HG02870 (cell line): Measurements from ENCODE around the gene ADGRG3.

ENCODE experiments used
- ATAC-seq: cut with Tn5 transposase; IDR thresholded peaks from one replicate; pipeline ENCODE4 v1.9.1; 2021; ENCODE audit warnings: mild to moderate bottlenecking, moderate library complexity; ENCODE audit not compliant: unreplicated experiment

The ADGRG3 gene, protein sequence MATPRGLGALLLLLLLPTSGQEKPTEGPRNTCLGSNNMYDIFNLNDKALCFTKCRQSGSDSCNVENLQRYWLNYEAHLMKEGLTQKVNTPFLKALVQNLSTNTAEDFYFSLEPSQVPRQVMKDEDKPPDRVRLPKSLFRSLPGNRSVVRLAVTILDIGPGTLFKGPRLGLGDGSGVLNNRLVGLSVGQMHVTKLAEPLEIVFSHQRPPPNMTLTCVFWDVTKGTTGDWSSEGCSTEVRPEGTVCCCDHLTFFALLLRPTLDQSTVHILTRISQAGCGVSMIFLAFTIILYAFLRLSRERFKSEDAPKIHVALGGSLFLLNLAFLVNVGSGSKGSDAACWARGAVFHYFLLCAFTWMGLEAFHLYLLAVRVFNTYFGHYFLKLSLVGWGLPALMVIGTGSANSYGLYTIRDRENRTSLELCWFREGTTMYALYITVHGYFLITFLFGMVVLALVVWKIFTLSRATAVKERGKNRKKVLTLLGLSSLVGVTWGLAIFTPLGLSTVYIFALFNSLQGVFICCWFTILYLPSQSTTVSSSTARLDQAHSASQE

DNA sequence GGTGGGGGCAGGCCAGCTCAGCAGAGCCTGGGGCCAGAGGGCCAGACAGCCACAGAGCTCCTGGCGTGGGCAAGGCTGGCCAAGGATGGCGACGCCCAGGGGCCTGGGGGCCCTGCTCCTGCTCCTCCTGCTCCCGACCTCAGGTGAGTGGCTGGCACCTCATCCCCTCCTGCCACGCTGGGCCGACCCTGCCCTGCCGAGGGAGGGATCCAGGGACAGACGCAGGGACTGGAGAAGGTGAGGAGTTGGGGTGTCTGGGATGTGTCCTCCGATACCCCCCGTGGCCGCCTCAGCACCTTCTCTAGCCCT is at the start of gene ADGRG3:
TSS of gene ADGRG3 (plus strand) at position 44 of the 309 bp plus-strand sequence. CDS start at position 86, 42 bp downstream.
- ATAC-seq, result no peak

DNA sequence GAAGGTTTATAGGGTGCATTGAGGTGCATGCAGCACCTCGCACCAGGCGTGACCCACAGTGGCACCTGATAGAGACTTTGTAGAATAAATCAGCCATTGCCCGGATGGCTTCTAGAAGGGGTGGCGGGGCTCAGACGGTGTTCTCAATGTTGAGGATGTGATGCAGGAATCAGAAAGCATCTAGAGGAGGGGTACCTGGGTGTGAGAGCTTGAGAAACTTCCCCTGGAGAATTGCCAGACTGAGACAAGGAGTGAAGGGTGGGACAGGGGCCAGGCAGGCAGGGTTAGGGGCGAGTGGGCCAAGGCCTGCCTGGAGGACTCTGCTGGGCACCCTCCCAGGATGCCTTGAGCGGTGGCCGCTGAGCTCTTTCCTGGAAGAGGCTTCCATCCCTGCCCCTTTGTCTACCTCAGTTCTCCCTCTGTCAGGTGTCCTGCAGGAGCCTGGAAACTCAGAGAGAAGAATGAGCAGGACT is 48.9 kb upstream of the ADGRG3 start:
- ATAC-seq, result no peak

DNA sequence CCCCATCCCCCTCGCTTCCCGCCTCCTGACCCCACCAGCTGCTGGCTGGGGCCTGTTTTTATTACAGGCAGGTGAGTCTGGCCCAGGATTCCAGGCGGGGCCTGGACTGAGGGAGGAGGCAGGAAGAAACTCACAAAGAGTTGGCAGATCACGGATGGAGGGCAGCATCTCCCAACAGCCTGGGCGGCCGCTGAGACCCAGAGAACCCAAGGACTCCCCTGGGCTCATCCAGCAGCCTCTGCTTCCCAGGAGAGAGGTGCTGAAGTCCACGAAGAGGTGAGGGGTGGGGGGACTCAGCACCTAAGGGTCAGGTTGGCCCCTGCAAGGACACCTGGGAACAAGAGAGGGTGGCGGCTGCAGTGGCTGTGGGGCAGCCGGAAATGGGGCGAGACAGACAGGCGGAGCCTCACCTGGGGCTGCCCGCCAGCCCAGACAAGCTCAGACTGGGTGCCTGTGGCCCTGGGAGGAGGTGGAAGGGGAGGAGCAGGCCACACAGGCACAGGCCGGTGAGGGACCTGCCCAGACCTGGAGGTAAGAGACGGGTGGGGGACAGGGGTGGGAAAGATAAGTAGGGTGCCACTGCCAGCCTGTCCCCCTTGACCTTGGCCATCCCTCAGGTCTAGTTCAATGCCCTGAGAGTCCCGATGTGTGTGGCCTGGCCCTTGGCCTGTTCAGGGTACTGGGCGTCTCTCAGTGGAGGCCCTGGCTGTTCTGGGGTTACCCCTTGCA is 48.3 kb upstream of the ADGRG3 start:
- no peak for ATAC-seq

DNA sequence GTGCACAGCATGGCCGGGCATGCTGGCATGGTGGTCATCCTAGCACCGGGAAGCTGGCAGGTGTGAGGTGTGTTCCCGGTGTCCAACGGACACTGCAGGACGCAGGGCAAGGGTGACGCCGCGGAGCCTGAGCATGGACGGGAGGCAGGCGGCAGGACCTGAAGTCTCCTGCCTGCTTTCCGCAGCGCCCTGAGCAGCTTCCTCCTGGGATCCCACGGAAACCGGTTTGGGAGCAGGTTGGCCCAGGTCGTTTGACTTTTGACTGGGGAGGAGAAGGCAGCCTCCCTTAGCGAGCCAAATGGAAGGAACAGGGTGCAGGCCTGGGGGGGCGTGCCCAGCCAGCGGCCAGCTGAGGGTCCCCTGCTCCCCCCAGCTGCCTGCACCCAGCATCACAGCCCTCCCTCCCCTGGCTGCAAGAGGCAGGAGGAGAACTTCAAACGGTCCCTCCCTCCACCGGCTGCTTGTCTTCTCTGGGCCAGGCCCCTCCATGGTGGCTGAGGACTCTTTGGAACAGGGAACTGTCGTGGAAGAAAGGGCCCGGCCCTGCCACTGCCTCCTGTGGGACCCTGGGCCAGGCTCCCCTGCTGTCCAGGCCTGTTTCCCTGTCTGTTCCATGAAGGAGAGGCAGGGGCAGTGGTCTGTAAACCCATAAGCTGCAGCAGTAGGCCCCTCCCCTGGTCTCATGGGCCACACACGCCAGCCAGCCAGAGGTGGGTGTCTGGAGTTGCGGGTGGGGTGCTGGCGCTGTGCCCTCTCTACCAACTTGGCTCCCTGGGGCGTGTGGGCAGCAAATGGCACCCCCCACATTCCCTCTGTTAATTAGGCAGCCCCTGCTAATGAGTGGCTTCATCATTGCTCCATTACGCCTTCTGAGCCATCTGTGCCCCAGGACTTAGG is 47.5 kb upstream of the ADGRG3 start:
- ATAC-seq, result no peak

DNA sequence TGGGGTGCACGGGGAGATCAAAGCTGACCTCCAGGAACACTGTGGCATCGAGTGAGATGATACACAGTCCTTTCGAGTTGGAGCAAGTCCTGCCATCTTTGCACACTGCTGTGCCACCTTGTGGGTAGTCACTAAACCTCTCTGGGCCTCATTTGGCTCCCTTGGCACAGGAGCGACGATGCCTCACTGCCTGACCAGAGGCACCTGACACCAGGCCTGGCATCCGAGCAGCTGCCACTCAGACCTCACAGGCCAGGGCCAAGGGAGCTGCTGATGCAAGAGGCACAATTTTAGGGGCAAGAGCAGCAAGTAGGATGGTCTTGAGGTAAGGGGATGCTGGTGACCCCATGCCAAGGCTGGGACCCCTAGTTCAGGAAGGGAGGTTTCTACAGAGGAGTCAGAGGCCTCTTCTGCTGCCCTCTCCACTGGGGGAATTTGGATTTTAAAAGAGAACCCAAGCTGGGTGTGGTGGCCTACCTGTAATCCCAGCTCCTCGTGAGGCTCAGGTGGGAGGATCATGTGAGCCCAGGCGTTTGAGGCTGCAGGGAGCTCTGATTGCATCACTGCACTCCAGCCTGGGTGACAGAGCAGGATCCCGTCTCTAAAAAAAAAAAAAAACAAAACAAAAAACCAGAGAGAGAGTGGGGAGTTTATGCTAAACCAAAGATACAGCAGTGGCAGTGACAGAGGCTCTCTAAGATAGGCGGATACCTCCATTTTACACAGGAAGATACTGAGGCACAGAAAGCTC is 46.4 kb upstream of the ADGRG3 start:
- ATAC-seq, result no peak

DNA sequence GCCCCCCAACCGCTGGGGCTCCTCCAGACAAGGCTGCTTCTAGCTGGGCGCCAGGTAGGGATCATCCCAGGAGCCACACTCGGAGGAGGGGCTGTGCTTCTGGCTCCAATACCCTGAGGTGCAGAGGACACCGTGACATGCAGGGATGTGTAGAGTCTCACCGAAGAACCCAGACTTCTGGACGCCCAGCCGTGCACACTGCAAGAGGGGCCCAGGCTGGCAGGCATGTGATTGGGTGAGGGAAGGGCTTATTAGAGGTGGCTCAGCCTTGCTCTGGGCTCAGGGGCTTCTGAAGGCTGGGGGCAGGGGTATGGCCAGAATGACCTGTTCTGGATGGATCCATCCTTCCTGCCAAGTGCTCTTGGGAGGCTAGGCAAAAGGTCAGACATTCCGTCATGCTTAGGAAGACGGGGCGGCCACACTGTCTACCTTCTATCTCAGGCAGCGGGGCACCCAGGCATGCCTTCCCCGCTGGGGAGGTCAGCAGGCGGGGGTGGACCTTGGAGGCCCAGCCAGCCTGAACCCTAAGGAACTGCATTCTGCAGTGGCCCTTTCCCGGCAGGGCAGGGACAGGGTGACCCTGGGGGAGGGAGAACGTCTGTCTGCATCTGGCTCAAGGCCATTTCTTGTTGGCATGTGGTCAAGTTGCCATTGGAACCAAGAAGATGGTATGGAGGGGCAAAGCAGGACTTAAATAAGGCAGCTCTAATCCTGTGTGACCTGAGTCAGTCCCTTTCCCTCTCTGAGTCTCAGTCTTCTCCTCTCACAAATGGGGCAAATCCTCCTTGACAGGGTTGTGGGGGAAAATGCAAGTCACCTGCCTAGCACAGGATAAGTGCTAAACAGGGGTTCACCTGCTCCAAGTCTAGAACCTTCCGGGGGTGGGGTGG is 45.5 kb upstream of the ADGRG3 start:
- ATAC-seq, result no peak

DNA sequence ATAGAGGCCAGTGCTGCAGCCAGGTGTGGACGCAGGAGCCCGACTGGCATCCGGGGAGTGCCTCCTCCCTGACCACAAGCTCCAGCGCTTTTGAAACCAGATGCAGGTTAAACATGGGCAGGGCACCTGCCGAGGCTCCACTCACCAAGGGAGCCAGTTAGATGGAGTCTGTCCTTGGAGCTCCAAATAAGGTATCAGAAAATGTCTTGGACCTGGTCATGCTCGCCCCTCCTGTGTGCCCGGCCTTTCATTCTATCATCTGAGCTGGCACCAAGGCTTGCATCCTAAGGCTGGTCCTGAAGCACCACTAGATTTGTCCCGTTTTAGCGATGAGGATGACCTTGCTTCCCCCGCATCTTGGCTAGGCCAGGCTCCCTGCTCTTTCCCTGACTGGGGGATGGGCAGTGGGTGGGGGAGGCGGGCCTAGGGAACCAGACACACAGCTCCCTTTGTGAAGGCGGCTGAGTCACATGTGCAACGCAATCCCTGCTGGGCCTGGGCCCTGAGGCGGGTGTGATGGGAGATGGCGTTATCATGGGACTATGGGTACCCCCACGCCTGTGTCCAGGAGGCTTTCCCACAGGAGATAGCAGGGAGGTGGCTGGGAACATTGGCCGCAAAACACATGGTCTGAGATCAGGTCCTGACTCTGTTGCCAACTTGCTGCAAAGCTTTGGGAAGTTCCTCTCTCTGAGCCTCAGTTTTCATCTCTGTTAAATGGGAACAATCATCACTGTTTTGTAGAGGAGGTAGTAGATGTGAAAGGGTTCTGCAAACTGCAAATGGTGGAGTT is 44.7 kb upstream of the ADGRG3 start:
- ATAC-seq, result no peak

DNA sequence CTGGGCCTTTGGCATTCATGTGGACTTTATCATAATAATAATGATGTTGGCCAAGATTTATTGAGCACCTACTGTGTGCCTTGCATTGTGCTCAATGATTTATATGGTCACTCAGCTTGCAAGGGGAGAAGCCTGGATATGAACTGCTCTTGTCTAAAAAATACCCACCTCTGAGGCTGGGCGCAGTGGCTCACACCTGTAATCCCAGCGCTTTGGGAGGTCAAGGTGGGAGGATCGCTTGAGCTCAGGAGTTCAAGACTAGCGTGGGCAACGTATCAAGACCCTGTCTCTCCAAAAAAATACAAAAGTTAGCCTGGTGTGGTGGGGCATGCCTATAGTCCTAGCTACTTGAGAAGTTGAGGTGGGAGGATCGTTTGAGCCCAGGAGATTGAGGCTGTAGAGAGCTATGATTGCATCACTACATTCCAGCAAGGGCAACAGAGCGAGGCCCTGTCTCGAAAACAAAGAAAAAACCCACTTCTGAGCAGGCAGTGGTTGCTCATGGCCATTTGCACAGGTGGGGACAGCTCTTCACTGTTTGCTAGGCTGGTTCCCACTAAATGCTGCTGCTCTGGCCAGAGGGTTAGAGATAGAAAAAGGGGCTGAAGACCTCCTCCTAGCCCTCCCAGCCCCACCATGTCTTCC is 43.9 kb upstream of the ADGRG3 start:
- ATAC-seq, result no peak

DNA sequence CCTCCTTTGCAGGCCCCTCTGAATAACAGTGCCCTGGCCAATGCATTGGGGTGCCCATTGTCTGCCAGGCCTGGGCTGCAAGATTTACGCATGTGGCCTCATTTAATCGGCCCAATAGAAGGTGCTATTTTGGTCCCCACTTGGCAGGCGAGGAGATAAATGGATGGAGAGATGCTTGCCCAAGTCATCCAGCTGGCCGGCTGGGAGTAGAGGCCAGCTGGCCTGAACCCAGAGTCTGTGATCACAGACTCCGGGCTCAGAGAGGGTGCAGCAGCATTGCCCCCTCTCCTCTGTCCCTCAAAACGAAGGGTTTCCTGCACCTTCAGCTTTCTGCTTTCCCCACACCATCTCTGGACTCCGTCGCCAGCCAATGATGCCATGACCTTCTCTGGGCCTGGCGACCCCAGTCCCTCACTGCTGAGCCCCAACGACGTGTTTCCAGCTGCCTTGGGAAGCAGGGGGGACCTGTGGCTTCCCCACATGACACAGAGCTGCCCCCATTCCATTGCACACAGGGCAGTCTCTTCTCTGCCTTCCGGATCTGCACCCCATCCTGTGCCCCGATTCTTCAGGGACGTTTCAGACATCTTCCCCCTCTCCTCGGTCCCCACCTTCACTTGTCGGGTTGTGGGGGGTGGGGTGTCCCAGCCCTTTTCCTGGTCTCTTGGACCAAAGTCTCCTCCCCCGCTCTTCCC is 43.2 kb upstream of the ADGRG3 start:
- ATAC-seq, result no peak

DNA sequence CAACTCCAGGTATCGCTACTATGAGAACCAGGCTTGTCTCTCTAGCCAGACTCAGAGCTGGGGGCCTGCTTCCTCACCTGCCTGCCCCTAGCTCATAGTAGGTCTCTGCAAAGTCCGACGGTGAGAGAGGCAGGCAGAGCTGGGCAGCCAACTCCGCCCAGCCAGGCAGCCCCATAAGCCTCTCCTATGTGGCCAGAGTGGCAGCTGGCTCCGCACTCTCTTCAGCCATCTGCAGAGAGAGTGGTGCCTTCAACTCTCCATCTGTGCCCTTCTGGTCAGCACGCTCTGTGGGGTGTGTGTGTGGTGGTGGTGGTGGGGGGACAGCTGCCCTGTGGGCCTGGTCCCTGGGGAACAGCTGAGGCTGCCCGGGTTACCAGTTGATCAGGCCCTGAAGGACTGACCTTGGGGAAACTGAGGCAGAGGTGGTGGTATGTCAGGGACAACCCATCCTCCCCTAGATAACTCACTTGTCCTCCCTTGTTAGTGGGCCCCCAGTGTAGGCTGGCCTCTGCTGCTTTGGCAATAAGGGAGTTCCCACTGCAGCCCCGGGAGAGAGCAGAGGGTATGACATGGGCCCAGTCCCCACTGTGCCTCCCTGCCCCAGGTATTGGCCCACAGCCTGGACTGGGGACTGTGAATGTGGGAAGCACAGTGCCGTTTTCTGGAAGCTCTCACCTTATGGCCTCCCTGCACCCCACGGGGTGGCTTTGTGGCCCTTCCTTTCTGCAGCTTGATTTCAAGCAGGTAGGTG is 41.5 kb upstream of the ADGRG3 start:
- ATAC-seq, result no peak

DNA sequence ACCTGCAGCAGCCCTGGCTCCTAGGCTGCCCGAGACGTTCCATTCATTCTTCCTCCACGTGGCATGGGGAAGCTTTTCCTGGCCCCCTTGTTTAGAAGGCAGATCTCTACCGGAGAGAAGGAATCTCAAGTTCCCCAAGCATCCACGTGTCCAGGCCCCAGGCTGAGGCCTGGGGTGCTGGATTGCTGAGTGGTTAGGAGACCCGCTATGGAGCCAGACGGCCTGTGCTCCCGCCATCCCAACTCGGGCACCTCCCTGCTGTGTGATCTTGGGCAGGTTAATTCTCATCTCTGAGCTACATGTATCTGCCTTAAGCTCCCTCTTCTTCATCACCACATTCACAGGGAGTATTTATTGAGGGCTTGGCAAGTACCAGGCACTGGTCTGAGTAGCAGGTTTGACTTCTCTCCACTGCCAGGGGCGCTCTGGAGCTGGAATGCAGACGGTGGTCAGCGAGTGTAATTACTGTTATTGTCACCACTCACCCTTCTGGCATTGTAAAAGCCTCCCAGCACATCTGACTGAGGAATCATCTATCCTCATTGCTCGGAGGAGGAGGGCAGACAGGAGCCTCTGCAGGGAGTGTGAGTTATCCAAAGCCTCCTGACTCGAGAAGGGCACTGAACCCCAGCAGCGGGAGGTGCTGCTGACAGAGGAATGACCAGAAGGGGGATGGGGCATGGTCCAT is 40.8 kb upstream of the ADGRG3 start:
- ATAC-seq, result no peak

DNA sequence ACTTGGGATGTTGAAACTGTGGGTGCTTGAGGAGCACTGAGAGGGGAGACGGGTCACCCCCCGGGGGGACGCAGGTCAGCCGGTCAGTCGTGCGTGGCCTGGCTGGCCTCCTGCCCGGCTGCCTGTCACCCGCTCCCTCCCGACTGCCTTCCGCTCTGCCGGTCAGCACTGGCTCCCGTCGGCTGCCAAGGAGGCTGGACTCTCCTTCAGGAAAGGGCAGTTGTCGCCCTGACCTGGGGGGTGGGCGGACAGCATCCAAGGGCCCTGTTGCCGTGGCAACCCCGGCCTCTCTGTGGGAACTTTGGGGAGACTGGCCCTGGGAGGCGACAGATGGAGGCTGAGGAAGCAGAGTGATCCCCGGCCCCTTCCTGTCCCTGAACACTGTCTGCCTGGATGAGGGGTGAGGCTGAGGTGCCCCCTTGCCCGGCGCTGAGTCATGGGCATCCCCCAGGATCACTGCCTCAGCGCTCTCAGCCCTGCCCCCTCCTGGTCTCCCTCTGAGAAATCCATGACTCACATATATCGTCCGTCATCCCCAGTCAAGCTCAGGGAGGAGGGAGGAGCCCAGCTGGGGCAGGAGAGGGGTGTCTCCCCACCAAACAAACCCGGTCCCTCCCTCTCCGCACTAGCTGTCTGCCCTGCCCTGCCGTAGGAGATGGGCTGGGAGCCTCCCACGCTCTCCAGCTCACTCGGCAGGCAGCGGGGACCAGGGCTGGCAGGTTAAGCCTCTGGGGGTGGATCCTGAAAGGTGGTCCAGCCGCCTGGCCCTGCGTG is 39.9 kb upstream of the ADGRG3 start, which contains the start of gene ADGRG1:
TSS of gene ADGRG1 (plus strand) at position 623 of the 774 bp plus-strand sequence. CDS start 21,658 bp downstream, outside the sequence.
- no peak for ATAC-seq

DNA sequence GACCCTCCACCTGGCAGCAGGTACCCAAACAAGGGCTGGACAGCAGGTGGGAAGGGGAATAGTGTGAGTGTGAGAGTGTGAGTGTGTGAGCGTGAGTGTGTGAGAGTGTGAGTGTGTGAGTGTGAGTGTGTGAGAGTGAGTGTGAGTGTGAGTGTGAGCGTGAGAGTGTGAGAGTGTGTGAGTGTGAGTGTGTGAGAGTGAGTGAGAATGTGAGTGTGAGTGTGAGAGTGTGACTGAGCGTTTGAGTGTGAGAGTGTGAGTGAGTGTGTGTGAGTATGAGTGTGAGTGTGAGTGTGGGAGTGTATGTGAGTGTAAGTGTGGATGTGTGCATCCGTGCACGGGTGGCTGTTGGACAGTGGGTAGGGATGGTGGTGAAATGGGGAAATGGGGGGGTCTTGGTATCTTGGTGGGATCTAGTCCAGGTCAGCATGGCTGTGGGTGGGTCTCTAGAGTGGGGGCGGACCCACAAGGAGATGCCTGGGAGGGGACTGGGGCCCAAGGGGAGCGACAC is 39.3 kb upstream of the ADGRG3 start:
- ATAC-seq, result no peak

DNA sequence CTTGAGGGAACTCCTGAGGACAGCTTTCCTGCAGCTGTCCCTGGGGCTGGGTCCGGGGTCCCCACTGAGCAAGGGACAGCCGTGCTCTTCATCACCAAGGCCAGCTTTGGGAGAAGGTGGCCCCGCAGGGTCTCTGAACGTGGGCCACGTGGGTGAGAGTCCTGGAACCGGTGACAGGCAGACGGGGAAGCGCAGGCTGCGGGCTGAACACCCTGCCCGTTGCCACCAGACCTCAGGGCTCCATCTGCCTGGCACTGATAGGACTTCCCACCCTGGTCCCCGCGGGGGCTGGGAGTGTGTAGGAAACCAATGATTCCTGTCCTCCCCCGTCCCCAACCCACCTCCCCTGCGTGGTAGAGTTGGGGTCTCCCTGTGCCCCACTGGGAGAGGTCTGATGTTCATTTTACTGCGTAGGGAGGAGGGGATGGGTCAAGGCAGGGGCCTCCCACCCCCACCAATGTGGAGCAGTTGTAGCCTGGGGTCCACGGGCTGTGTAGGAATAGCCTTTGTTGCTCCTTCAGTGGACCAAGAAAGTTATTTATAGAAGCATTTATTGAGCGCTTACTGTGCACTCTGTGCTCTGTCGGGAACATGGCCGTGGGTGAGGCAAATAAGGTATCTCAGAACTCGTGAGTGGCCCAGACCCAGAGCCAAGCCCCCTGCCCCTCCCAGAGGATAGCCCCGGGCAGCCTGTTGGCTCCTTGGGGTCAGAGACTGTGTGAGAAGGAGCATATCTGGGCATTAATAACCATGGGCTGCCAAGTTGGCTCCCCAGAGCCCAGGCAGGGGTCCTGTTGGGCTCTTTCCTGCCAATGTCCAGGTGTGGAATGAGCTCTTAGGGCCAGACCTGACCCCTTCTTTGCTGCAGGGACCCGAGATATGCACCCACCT is 38.3 kb upstream of the ADGRG3 start:
- no peak for ATAC-seq
